NCI-H1436 treated with DMSO at 0.1 percent for 48 hours (cell line): ENCODE data around the gene PLLP.
"Not testable (repeated sequence)": the region's sequence is repeated elsewhere in the genome, so short reads cannot be mapped to it uniquely, and the experiment has no call there.

Source experiments
- DNase-seq: peaks from one replicate; lab custom pipeline; 2025; lab: John Stamatoyannopoulos, UW

PLLP gene

DNA sequence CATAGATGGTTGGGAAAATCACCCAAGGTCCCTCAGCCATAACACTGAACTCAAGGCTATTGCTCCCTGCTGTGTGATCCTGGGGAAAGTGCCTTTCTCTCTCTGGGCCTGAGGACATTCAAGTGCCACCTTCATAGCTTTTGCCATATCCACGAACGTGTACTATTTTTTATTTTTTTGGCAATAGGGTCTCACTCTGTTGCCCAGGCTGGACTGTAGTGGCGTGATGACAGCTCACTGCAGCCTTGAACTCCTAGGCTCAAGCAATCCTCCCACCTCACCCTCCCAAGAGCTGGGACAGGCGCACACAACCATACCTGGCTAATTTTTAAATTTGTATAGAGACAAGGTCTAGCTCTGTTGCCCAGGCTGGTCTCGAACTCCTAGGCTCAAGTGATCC is 10.6 kb downstream of the PLLP start:
- DNase-seq: no peak

DNA sequence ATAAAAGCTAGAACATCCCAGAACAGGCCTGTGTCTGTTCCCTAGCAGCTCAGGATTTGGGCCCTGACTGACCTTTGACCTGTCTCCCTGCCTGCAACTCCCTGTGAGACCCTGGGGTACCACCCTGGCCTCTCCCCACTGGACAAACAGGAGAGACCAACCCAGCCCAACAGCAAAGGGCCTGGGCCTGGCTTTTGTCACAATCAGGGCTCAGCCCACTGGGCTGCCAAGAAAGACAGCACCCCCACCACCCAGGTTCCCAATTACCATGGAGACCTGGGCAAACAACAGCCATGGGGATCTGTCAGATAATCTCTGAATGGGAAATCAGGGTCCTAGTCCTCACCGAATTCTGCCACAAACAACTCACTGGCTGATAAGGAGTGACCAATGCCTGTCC is 11.1 kb downstream of the PLLP start:
- no peak for DNase-seq

DNA sequence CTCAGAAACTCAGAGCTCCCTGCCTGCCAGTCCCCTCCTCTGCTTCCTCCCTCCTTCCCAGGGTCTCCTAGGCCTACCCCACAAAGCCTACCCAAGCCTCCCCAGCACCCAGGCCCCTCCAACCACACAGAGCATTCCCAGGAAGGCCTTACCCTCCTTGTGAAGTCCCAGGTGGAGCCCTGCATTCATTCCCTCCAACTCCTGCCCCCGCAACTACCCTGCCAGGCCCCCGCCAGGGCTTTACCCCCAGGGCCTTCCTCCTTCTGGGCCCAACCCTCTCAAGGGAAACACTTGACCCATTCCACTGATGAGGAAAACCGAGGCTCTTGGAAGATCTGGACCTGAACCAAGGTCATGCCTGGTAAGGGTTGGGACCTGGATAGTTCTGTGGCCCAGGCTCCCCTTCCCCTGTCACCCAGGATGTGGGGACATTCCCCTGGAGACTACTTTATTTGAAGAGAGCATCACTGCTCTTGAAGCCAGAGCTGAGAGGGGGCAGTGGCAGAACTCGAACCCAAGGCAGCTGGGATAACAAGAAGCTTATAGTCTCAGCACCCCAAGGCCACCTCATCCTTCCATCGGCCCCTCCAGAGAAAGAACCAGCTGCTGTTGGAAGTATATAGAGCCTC is 12.5 kb downstream of the PLLP start:
- DNase-seq: no peak

DNA sequence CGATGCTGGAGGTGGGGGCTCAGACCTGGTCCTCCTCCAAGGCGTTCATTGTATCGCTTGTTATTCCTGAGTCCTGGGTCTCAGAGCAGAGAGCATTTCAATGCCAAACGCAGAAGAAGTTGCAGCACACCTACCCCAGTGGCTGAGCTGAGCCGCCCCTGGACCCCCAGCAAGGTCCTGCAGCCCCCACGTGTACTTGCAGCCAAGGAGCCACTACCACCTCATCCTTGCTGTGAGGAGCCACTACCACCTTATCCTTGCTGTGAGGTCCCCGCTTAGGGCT is 13.5 kb downstream of the PLLP start:
- no peak for DNase-seq

DNA sequence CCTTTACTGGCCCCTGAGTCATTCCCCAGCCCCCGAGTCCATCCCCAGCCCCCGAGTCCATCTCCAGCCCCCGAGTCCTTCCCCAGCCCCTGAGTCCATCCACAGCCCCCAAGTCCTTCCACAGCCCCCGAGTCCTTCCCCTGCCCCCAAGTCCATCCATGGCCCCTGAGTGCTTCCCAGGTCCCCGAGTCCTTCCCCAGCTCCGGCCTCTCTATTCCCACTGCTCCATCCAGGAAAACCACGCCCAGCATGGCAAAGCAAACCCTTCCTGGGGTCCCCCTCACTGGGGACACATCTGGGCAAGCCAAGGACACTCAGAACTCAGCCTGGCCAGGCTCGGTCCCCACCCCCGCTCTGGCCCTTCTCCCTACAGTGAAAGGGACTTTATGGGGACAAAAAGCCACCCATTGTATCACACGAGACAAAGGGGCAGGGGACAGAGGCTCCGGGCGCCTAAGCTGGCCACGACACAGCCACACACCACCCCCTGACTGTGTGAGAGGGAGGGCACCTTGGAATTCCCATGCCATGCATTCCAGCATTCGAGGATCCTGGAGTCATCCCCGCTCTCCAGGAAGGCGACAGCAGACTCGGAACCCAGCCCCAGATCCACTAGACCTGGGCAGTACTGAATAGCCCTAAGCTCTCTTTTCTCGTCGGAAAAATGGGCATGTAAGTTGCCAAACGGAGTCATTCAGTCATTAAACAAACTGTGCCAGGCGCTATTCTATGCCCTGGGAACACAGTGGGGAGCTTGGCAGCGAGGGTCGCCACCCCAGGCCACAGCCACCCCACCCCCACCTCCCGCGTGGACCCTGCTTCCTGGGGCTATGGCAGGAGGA is 14.0 kb downstream of the PLLP start:
- no peak for DNase-seq

DNA sequence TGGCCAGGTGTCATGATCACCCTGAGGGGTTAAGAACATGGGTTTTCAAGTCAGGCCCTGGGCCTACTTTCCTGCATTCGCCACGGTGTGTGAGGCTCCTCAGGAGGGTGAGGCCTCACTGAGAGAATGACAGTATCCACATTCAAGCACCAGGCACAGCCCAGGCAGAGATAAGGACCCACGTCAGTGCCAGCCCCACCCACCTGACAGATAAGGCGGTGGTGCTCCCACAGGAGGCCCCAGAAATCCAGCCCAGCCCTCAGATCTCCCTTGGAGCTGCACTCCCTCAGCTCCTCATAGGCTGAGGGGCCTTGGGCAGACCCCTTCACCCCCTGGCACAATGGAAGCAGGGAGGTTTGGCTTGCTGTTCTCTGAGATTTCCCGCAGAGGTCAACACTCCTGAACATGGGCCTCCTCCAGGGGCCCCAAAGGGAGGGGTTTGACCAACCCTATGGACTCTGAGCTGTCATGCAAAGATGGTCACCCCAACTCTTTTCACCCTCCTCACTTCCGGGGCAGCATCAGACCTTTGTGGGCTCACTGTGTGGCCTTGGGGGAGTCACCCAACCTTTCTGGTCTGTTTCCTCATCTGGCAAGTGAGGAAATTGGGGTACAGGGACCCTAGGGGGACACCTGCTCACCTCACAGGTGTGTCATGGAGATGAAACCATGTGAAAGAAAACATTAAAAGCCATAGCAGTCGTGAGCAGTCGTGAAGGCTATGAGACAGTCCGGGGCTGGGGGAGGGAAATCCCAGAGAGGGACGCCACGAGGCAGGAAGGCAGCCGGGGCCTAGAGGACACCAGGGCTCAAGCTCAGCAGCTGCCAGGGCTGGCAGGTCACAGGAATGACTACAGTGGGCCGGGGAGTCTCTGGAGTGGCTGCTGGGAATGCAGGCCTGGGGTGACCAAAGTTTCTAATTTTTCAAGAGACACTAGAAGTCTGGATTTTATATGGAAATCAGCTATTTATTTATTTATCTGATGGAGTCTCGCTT is 15.4 kb downstream of the PLLP start:
- no peak for DNase-seq

DNA sequence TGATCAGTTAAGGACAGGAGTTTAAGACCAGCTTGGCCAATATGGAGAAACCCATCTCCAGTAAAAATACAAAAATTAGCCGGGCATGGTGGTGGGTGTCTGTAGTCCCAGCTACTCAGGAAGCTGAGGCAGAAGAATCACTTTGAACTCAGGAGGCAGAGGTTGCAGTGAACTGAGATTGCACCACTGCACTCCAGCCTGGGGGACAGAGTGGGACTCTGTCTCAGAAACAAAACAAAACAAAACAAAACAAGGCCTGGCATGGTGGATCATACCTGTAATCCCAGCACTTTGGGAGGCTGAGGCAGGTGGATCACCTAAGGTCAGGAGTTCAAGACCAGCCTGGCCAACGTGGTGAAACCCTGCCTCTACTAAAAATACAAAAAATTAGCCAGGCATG is 17.1 kb downstream of the PLLP start:
- not testable (repeated sequence) for DNase-seq

DNA sequence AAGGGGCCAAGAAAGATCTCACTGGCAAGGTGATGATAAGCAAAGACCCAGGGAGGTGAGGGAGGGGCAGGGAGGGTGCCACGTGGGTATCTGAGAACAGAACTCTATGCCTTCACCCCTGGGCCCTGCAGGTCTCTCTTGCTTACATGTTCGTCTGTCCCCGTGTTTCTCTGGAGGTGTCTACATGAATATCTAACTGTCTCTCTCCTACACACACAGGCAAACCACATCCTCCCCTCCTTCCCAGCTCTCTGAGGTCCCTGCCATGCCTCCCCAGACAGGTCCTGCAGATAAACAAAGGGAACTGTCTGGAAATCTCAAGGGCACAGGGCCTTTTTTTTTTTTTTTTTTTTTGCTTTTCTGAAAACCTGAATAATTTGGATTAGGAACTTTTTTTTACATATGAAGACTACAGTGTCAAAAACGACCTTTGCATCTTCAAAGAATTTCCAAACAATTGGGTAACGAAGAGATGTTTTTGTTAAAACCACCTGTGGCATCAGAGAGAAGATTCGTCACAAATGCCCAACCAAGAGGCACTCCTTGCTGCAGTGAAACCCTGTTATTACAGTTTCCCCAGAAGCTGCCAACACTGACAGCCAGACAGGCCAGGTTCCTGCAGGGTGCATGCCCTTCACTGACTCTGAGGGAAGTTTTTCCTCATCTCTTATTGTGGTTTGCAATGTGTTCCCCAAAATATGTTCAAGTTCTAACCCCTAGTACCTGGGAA is 17.8 kb downstream of the PLLP start:
- DNase-seq: no peak

DNA sequence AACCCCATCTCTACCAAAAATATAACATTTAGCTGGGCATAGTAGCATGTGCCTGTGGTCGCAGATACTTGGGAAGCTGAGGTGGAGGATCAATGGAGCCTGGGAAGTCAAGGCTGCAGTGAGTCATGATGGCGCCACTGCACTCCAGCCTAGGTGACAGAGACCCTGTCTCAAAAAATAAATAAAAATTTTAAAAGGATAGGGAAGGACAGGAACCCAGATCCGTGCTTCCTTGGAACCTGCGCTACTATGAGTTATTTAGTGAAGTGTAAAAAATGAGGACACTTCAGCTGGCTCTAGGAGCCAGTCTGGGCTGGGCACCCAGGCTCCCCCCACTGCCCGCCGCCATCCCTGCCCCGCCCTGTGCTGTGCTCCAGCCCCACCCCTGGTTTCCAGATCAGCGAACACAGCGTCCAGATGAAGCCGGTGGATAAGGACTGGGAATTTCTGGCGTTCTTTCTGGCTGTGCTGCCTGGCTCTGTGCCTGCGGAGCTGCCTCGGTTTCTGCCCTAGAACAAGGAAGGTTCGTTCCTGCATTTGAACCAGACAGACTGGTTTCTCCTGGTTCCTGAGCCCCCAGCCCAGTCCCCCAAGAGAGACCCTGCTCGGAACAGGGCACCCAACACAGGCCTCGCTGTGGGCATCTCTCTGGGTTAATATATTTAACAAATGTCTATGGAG is 18.5 kb downstream of the PLLP start:
- DNase-seq: no peak

DNA sequence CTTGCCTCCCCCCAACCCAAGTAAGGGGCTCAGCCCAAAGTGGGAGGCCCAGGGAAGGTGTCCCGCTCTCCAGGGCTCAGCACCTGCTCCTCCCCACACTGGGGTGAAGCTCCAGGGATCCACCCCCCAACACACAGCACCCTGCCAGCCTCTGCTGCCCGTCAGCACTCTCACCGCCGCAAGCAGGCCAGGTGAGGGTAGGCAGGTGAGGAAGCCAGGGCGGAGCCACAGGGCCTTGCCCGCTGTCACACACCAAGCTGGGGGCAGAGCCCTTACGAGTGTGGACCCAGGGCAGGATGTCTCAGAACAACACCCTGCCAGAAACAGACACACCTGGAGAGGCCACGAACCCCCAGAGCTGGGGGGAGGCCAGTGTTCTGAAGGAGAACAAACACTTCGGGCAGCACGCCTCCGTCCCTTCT is 19.5 kb downstream of the PLLP start:
- no peak for DNase-seq

DNA sequence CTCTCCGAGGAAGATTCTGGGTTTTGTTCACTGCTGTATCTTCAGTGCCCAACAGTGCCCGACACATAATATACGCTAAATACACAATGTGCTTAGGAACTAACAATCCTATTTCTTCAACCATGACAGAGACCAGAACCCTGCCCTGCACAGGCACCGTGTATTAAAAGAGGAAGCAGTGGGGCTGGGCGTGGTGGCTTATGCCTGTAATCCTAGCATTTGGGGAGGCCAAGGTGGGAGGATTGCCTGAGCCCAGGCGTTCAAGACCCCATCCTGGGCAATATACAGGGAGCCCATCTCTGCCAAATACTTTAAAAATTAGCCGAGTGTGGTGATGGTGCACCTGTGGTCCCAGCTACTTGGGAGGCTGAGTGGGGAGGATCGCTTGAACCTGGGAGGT is 20.1 kb downstream of the PLLP start:
- no peak for DNase-seq

DNA sequence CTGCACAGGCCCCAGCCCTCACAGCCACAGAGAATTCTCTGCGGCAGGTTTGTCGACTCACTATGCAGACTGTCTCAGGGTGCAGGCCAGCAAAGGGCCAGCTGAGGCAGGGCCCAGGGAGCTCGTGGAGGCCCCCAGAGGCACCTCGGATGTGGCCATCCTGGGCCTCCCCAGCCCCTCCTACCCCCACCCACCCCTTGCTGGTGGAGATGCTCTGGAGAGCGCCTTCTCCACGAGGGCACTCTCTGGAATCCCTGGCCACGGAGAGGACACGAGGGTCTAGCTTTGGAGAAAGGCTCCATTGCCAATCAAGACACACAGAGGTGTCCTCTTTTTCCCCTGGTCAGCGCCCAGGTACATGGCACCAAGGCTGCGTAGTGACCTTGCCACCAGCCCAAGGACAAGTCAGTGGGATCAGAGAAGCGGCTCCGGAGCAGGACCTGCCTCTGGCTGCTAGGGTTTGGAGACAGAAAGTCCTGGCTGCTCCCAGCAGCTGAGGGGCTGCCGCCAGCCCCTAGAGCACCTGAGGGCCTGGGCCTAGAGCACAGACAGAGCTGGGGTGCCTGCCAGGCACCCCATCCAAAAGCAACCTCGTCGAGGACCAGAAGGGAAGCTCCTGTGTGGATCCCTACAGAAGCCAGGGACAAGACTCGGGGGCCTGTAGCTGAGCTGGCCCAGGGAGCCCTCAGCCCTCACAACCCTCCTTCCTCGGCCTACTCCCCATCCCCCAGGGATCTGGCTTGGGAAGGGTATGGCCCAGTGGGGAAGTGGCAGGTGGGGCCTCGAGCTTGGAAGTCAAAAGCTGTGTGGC is 20.7 kb downstream of the PLLP start:
- no peak for DNase-seq

DNA sequence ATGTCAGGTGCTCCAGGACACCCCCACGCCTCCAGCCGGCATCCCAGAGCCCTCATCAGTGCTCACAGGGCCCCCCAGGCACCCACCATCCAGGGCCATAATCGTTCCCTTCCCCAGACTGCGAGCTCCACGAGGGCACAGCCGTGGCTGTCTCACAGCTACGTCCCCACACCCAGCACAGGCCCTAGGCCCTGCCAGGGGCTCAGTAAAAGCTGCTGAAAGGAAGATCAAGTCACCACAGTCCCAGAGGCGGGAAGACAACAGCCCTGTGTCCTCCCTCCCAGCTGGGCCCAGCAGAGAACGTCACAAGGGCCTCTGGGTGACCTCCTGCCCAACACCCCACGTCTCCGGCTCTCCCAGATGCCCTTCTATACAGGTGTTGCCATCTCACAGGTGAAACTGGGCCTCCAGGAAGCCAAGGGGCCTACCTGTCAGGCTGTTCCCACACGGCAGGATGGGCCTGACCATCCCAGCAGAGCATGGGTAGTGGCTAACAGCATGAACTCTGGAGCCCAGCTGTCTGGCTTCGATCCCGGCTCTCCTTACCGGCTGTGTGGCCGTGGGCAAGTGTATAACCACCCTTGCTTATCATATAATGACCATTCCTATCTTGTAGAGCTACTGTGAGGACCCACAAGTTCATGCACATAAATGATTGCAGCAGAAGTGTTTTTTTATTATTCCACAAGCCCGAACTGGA is 21.5 kb downstream of the PLLP start:
- DNase-seq: no peak

DNA sequence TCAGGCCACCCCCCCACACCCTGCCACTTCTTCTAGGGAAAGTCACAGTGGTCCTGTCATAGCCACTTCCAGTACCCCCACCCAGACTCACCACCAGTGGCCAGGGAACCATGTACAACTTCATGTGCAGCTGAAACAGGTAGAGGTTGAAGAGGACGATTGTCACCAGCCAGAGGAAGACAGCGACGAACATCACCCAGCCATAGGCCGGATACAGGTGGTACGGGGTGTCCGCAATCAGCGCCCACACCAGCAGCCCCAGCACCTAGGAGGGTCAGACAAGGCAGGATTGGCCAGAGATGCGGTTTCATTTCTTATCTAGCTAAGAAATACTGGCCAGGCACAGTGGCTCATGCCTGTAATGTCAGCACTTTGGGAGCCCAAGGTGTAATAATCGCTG is 22.7 kb downstream of the PLLP start:
- no peak for DNase-seq

DNA sequence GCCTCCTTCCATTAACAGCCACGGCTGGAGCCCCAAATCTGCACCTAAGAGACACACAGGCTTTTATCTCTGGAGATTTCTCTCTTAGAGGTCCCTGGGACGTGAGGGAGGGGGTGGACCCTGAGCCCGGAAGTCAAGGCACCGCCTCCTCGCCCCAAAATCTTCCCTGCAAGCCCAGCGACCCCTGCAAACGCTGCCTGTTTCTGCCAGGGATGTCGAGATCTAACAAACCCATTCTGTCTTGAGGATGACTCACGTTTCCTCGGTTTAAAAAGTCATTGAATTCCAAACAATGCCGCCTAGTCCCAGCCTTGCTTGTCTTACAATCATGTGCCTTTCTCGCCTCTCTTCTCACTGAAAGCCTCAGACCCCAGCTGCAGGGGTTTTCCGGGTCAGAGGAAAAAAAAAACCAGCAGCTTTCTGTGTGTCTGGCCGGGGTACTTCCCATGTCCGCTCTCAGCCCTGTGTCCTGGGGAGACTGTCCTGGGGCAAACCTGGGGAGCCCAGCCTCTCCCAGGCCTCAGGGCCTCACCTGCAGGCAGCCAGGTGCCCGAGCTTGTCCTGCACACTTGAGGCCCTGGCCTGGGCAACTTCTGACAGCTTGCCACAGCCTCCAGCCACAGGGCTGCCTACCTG is 24.1 kb downstream of the PLLP start:
- no peak for DNase-seq

DNA sequence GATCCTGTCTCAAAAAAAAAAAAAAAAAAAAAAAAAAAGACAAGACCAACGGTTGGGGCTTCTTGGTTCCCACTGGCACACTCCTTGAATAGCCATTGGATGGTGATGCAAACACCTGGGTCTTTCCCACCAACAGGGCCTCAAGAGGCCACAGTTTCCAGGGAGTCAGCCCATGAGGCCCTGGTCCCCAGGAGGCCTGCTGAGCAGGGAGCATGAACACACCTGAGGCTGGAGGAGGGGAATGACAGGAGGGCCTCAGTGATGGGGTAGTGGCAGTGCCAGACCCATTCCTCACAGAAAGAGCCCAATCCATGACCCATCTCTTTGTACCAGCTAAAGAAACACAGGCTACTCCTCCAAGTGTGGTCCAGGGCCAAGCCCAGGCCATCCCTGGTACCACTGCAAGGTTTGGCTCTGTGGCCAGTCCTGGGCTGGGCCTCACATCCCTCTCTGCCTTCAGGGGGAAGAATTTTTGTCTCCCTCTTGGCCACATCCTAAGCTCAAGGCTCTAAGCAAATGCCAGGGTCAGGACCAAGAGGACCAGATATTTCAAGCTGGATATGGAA is 25.5 kb downstream of the PLLP start:
- DNase-seq: no peak

DNA sequence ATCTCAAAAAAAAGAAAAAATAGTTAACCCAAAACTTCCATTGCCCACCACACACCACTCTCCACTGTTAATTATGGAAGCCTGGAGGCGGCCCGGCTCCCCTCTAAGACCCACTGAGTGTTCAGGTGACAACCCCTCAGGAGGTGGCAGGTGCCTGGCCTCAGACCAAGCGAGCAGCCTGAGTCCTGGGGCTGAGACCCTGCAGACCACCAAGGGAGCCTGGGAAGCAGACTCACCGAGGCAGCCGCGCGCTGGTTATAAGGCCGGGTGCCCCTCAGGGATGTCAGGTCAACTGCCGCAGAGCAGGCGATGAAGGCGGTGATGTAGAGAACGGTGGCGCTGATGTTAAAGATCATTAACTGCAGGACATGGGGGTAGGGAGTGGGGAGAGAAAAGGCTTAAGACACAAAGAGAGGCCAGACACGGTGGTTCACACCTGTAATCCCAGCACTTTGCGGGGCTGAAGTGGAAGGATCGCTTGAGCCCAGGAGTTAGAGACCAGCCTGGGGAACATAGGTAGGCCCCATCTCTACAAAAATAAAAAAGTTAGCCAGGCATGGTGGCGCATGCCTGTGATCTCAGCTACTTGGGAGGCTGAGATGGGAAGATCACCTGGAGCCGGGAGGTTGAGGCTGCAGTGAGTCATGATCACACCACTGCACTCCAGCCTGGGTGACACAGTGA is 26.1 kb downstream of the PLLP start:
- no peak for DNase-seq

DNA sequence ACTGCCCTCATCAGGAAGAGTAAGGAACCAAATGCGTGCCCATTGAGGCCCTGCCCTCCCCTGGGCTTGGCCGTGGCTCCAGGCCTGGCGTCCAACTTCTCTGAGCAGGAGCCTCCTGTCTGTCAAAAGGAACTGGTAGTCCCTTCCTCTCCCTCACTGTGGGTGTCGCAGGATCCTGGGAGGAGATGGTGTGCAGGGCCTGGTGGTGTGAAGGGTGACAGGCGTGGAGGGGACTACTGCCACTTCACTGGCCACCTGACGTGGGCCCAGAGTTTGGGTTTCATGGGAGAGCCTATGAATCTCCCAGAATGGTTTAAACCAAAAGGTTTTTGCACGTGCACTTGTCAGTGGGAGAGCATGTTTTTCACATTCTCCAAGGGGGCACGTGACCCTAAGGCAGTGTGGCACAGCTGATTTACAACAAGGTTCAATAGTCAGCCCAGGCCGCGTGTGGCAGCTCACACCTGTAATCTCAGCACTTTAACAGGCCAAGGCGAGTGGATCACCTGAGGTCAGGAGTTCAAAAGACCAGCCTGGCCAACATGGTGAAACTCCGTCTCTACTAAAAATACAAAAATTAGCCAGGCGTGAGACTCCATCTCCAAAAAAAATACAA is 26.9 kb downstream of the PLLP start:
- no peak for DNase-seq
